Measurements from ENCODE around the gene NEUROG2. TPM values are rescaled to one million over a fixed set of nuclear protein-coding genes. Genes with fewer than 3 reads are reported as not detected.
"Not testable (repeated sequence)": the region's sequence is repeated elsewhere in the genome, so short reads cannot be mapped to it uniquely, and the experiment has no call there.

The NEUROG2 gene
- total RNA-seq, 4 donors from 2014 or later = not detected

DNA sequence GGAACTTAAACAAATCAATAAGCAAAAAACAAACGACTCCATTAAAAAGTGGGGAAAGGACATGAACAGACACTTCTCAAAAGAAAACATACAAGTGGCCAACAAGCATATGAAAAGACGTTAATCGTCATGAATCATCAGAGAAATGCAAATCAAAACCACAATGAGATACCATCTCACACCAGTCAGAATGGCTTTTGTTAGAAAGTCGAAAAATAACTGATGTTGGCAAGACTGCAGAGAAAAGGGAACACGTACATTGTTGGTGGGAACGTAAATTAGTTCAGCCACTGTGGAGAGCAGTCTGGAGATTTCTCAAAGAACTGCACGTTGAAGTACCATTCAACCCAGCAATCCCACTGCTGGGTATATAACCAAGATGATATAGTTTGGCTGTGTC, 23.7 kb downstream of the NEUROG2 start:
- no peak for TF ChIP-seq POLR2A (IDR thresholded peaks at IDR 0.05)
- TF ChIP-seq, protein P1, sequence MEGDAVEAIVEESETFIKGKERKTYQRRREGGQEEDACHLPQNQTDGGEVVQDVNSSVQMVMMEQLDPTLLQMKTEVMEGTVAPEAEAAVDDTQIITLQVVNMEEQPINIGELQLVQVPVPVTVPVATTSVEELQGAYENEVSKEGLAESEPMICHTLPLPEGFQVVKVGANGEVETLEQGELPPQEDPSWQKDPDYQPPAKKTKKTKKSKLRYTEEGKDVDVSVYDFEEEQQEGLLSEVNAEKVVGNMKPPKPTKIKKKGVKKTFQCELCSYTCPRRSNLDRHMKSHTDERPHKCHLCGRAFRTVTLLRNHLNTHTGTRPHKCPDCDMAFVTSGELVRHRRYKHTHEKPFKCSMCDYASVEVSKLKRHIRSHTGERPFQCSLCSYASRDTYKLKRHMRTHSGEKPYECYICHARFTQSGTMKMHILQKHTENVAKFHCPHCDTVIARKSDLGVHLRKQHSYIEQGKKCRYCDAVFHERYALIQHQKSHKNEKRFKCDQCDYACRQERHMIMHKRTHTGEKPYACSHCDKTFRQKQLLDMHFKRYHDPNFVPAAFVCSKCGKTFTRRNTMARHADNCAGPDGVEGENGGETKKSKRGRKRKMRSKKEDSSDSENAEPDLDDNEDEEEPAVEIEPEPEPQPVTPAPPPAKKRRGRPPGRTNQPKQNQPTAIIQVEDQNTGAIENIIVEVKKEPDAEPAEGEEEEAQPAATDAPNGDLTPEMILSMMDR (IDR thresholded peaks at IDR 0.05) = no peak

DNA sequence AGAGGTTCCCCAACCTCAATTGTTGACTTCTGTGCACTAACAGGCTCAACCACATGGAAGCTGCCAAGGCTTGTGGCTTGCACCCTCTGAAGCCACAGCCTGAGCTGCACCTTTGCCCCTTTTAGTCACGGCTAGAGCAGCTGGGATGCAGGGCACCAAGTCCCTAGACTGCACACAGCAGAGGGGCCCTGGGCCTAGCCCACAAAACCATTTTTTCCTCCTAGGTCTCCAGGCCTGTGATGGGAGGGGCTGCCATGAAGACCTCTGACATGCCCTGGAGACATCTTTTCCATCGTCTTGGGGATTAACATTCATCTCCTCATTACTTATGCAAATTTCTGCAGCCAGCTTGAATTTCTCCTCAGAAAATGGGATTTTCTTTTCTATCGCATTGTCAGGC, 25.2 kb downstream of the NEUROG2 start:
- H3K4me3 ChIP-seq (ENCODE audit: low read depth, poor library complexity, severe bottlenecking); DNase-seq (ENCODE audit: low spot score in 2 of 2); intact Hi-C loops (cut with DNase I; ENCODE audit: low total_unique reads): not testable (repeated sequence)
- 83 to 91% methylated on average over 3 of the region's 3 CpGs for WGBS, 2 donors

More for the DNA sequence above, 23.7 kb downstream of the NEUROG2 start:
- H3K4me3 ChIP-seq (ENCODE audit: low read depth, poor library complexity, severe bottlenecking) = no peak overlapping the region
- DNase-seq (ENCODE audit: low spot score in 2 of 2) = no peak
- intact Hi-C loops (cut with DNase I; ENCODE audit: low total_unique reads) = no loop called here
- WGBS, 2 donors = 83 to 85% methylated on average over 7 of the region's 7 CpGs

DNA sequence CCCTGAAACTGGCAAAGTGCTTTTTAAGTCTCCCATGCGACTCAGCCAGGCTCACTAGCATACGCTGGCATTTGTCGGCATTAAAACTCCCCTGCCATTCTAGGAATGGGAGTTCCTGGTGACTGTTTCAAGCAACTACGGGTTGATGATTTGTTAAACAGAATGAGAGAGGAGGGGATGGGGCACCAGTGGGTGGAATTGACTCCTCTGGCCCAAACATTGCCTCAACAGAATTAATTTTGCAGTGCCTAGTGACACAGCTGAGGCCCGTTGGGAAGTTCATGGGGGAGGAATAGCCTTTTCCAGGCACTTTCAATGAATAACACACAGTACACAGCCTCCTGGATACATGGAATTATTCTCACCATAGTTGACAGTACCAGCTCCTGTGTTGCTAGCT, 30.1 kb downstream of the NEUROG2 start:
- no peak overlapping the region for H3K4me3 ChIP-seq (ENCODE audit: low read depth, poor library complexity, severe bottlenecking)
- no peak for DNase-seq (ENCODE audit: low spot score in 2 of 2)
- TF ChIP-seq POLR2A (IDR thresholded peaks at IDR 0.05) = no peak
- TF ChIP-seq, protein P1 (IDR thresholded peaks at IDR 0.05) = no peak
- 81 to 84% methylated on average over 5 of the region's 5 CpGs for WGBS, 2 donors
- intact Hi-C loops (cut with DNase I; ENCODE audit: low total_unique reads) = no loop called here

DNA sequence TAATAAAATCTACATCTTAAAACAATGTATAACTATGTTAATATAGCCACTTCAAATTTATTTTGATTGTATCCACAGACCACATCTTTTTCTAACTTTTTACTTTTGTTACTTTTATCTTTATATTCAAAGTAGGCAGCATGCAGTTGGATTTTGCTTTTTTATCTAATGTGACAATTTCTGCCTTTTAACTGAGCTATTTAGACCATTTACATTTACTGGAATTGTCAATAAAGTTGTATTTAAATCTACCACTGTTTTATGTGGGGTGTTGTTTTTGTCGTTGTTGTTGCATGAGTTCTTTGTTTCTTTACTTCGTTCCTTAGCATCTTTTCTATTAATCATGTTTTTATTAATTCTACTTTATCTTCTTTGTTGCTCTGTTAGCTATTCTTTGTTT, 42.0 kb downstream of the NEUROG2 start:
- intact Hi-C loops (cut with DNase I; ENCODE audit: low total_unique reads) = no loop called here
- no peak for DNase-seq (ENCODE audit: low spot score in 2 of 2)
- 93 to 96% methylated on average over 2 of the region's 2 CpGs for WGBS, 2 donors
- TF ChIP-seq POLR2A (IDR thresholded peaks at IDR 0.05) = no peak
- TF ChIP-seq, protein P1 (IDR thresholded peaks at IDR 0.05) = no peak
- no peak overlapping the region for H3K4me3 ChIP-seq (ENCODE audit: low read depth, poor library complexity, severe bottlenecking)

DNA sequence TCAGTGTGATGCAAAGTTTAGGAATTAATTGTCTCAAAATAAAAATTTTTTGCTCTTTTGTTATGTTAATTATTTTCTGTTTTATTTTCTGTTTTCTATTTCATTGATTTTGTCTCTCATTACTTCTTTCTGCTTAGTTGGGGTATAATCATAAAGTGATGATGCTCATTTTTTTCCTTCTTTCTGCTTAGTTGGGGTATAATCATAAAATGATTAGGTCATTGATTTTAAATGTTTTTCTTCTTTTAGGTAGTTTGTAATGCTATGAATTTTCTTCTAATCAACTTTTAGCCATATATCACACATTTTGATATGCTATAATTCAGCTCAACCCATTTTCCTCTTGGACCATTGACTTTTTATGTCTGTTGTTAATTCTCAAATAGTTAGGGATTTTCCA, 43.7 kb downstream of the NEUROG2 start:
- intact Hi-C loops (cut with DNase I; ENCODE audit: low total_unique reads) = no loop called here
- no peak for DNase-seq (ENCODE audit: low spot score in 2 of 2)
- no peak overlapping the region for H3K4me3 ChIP-seq (ENCODE audit: low read depth, poor library complexity, severe bottlenecking)

More for the DNA sequence above, 43.7 kb downstream of the NEUROG2 start:
- TF ChIP-seq, protein P1 (IDR thresholded peaks at IDR 0.05) = no peak
- TF ChIP-seq POLR2A (IDR thresholded peaks at IDR 0.05) = no peak

Other genes with a start within 250 kb of the NEUROG2 start
- gene TIFA, start 230.3 kb downstream of the NEUROG2 start, total RNA-seq = 10 to 100 TPM in 3 of 4 donors, 1 to 10 TPM in 1; 8.8 to 21.9 (median 14.9) TPM
- 10 to 100 TPM; 15.9 to 24.0 (median 19.7) TPM for gene ALPK1, start 218.8 kb downstream of the NEUROG2 start, total RNA-seq
- gene ZGRF1, start 120.7 kb upstream of the NEUROG2 start, total RNA-seq = 1 to 10 TPM; 1.6 to 3.9 (median 2.4) TPM
- 10 to 100 TPM; 19.1 to 37.7 (median 28.2) TPM for gene LARP7, start 121.0 kb upstream of the NEUROG2 start, total RNA-seq